ENCODE results near the gene MINK1.

GRCh38 chr17:4941319-4941610 is 108.1 kb downstream of the MINK1 start:
- TF ChIP-seq POLR2A (IDR thresholded peaks at IDR 0.05) (no peak), CTCF (IDR thresholded peaks at IDR 0.05) (no peak), EP300 (IDR thresholded peaks at IDR 0.05) (no peak)

Data from ovary (tissue), 3 donors.